KMS-11 (cell line): ENCODE data around the gene ADH1B.

Experiments
- H2AFZ ChIP-seq: fragments of 200-600 bp; sonication (generic); 2 replicates; pipeline ENCODE4 v1.6.1; 2016; ENCODE audit warnings: antibody characterized with exemption, mixed run types, low read depth
- H3K27ac ChIP-seq: fragments of 200-600 bp; sonication (generic); 2 replicates; pipeline ENCODE4 v1.6.1; 2016; ENCODE audit warnings: mild to moderate bottlenecking, mixed run types
- H3K27me3 ChIP-seq: fragments of 200-600 bp; sonication (generic); 2 replicates; pipeline ENCODE4 v1.6.1; 2017; ENCODE audit warnings: mild to moderate bottlenecking, low read depth, mixed run types, moderate library complexity; ENCODE audit not compliant: insufficient read depth
- H3K36me3 ChIP-seq: fragments of 200-600 bp; sonication (generic); 2 replicates; pipeline ENCODE4 v1.6.1; 2017; ENCODE audit warnings: mild to moderate bottlenecking, mixed run types; ENCODE audit not compliant: insufficient read depth
- H3K4me1 ChIP-seq: fragments of 200-600 bp; sonication (generic); 2 replicates; pipeline ENCODE4 v1.6.1; 2016; ENCODE audit warnings: mild to moderate bottlenecking, low read depth, mixed run types; ENCODE audit not compliant: poor library complexity, severe bottlenecking
- H3K4me2 ChIP-seq: fragments of 200-600 bp; sonication (generic); 2 replicates; pipeline ENCODE4 v1.7.0; 2016; ENCODE audit warnings: mild to moderate bottlenecking, mixed run types
- H3K4me3 ChIP-seq: fragments of 200-600 bp; sonication (generic); IDR thresholded peaks from 2 replicates; pipeline ENCODE4 v1.6.1; 2017; ENCODE audit warnings: low read depth, low read length, mixed read lengths; ENCODE audit not compliant: insufficient read depth
- H3K79me2 ChIP-seq: fragments of 200-600 bp; sonication (generic); 2 replicates; pipeline ENCODE4 v1.6.1; 2016; ENCODE audit warnings: low read depth, mixed run types; ENCODE audit not compliant: insufficient read depth
- H3K9ac ChIP-seq: fragments of 200-600 bp; sonication (generic); 2 replicates; pipeline ENCODE4 v1.6.1; 2016; ENCODE audit warnings: mild to moderate bottlenecking, mixed run types
- H4K20me1 ChIP-seq: fragments of 200-600 bp; sonication (generic); 2 replicates; pipeline ENCODE4 v1.6.1; 2016; ENCODE audit warnings: mild to moderate bottlenecking, mixed run types; ENCODE audit not compliant: insufficient read depth
- CTCF ChIP-seq: fragments of 200-600 bp; sonication (generic); conservative IDR thresholded peaks from 2 replicates; pipeline ENCODE4 v1.6.1; 2017; ENCODE audit warnings: low read depth, mild to moderate bottlenecking, antibody characterized with exemption, low read length, moderate library complexity, mixed read lengths

ADH1B gene

GRCh38 chr4:99305638-99306400 lies 15.4 kb downstream of the ADH1B start:
- no peak for TF ChIP-seq CTCF
- Histone ChIP-seq H2AFZ (no peak overlapping the region), H3K36me3 (no peaks in the 10 kb centered on the region), H4K20me1 (no peaks in the 10 kb centered on the region), H3K27me3 (no peaks in the 10 kb centered on the region), H3K4me3 (no peak overlapping the region), H3K79me2 (no peaks in the 10 kb centered on the region; the same call in 1 of the 2 replicates), H3K4me1 (no peaks in the 10 kb centered on the region), H3K27ac (no peak overlapping the region), H3K9ac (no peak overlapping the region), H3K4me2 (no peak overlapping the region)

GRCh38 chr4:99301376-99302164 lies 19.6 kb downstream of the ADH1B start:
- no peaks in the 10 kb centered on the region for H4K20me1 ChIP-seq
- H3K4me2 ChIP-seq: no peak overlapping the region
- no peak for TF ChIP-seq CTCF
- H3K27ac ChIP-seq: no peak overlapping the region
- no peak overlapping the region for H3K4me3 ChIP-seq
- H3K79me2 ChIP-seq: no peaks in the 10 kb centered on the region
- H2AFZ ChIP-seq: no peak overlapping the region
- no peak overlapping the region for H3K9ac ChIP-seq
- no peaks in the 10 kb centered on the region for H3K36me3 ChIP-seq
- no peaks in the 10 kb centered on the region for H3K27me3 ChIP-seq
- no peaks in the 10 kb centered on the region for H3K4me1 ChIP-seq

- H3K36me3 ChIP-seq: no peaks in the 10 kb centered on the region
These were observed 20.3 kb downstream of the ADH1B start for GRCh38 chr4:99300934-99301333.

GRCh38 chr4:99293357-99293756 lies 27.8 kb downstream of the ADH1B start:
- no peaks in the 10 kb centered on the region for H3K79me2 ChIP-seq
- no peak overlapping the region for H3K4me3 ChIP-seq
- H4K20me1 ChIP-seq: no peaks in the 10 kb centered on the region
- no peaks in the 10 kb centered on the region for H3K4me1 ChIP-seq
- no peak overlapping the region for H3K27ac ChIP-seq
- no peak overlapping the region for H3K4me2 ChIP-seq
- TF ChIP-seq CTCF: no peak
- no peaks in the 10 kb centered on the region for H3K27me3 ChIP-seq
- H3K36me3 ChIP-seq: no peaks in the 10 kb centered on the region
- no peak overlapping the region for H2AFZ ChIP-seq
- no peak overlapping the region for H3K9ac ChIP-seq

More at GRCh38 chr4:99300934-99301333, 20.3 kb downstream of the ADH1B start:
- Histone ChIP-seq H3K9ac (no peak overlapping the region), H3K79me2 (no peaks in the 10 kb centered on the region), H2AFZ (no peak overlapping the region), H4K20me1 (no peaks in the 10 kb centered on the region), H3K4me2 (no peak overlapping the region), H3K27ac (no peak overlapping the region), H3K4me1 (no peaks in the 10 kb centered on the region), H3K4me3 (no peak overlapping the region), H3K27me3 (no peaks in the 10 kb centered on the region)
- no peak for TF ChIP-seq CTCF
